DMS79 treated with DMSO at 0.1 percent for 48 hours (cell line): ENCODE data around the gene GGTLC1.

Source experiments
- DNase-seq: peaks from one replicate; lab custom pipeline; 2025; lab: John Stamatoyannopoulos, UW

Gene GGTLC1

GRCh38 chr20:23966298-23966697, 22.3 kb downstream of the GGTLC1 start:
- no peak for DNase-seq

- DNase-seq: no peak
These were observed 24.6 kb downstream of the GGTLC1 start for GRCh38 chr20:23963941-23964340.

GRCh38 chr20:23962272-23962671, 26.3 kb downstream of the GGTLC1 start:
- DNase-seq: no peak

DNA sequence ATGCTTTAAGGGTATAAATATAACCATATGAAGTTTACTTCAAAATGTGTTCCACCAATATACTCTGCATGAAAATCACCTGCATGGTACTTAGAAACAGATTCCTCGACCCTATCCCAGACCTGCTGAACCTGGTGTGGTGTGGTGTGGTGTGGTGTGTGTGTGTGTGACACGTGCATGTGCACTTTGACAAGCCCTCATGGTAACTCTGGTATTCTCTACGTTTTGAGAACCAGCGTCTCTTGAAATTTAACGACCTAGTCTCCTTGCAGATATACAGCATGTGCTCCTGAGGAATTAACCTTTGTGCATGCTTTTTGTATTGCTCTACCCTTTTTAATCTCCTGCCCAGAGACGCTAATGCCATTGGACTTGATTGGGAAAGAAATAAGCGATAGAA, 29.5 kb downstream of the GGTLC1 start:
- DNase-seq: no peak

- no peak for DNase-seq
These were observed 32.7 kb downstream of the GGTLC1 start for GRCh38 chr20:23955896-23956295.

DNA sequence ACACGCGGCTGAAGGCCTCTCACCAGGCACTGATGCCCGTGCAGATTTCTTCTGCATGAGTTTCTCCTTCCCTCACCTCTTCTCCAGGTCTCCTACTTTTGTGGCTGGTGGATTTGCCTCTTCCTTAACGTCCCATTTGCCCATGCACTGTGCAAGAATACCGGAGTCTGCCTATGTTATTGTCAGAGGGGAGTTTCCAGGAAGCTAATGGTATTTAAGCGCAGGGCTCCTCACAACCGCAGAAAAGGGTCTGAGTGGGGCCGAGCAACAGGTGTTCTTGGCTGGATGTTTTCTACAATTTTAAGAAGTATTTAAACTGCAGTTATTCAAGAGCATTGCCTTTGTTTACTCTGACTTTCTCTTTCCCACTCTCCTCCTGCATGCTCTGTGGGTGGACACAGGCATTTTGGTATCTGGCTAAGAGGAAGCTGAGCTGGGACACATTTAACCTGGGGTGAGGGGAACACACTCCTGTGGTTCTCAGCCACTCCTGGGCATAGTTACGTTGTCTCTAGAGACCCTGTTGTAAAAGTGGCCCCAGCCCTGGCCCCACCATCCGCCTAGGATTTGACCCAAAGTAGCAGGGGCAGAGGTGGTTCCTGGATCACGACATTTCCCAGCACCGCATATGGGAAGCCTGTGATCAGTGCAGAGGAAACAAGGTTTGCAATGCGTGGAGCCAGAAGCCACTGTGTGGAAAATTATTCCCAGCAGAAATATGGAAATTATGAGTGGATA, 34.4 kb downstream of the GGTLC1 start:
- no peak for DNase-seq

GRCh38 chr20:23946206-23946605, 42.4 kb downstream of the GGTLC1 start:
- DNase-seq: no peak

GRCh38 chr20:23943304-23943703, 45.3 kb downstream of the GGTLC1 start:
- DNase-seq: no peak

DNA sequence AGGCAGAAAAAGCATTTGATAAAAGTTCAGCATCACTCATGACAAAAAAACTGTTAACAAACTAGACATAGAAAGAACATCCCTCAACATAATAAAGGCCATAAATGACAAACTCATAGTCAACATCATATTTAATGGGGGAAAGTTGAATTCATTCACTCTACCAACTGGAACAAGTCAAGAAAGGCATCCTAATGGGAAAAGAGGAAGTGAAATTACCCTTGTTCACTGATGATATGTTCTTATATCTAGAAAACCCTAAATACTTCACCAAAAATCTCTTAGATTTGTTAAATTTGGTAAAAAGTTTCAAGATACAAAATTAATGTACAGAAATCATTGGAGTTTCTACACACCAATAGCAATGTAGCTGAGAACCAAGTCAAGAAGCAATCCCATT, 48.9 kb downstream of the GGTLC1 start:
- no peak for DNase-seq

DNA sequence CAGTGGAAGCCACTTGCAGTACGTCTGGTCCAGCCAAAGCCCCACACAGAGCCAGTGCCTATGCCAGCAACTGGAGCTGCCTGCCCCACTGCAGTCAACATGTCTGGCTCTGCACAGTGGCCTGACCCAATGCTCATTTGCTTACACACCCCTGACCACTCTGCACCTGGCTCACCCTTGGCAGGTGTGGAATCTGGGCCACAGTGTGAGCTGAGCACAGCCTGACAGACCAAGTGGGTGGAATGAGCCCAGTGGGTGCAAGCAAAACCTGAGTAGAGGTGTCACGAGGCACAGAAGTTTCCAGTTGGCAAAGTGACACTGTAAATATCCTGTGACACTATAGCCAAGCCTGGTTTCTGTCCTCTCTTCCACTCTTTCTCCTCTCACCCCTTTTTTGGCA, 49.5 kb downstream of the GGTLC1 start:
- no peak for DNase-seq

DNA sequence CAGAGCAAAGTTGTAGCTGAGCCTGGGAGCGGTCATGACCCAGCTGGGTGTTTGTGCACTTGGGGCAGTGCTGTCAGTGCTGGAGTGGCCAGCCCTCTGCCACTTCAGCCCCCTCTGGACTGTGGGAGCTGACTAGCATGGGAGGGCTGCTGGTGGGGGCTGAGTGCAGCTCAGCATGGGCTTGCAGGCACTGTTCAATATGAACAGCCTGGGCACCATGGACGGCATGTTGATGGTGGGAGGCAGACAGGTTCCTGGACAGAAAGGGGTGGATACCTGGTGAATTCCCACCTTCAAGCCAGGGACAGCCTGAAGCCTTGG, 50.5 kb downstream of the GGTLC1 start:
- no peak for DNase-seq

DNA sequence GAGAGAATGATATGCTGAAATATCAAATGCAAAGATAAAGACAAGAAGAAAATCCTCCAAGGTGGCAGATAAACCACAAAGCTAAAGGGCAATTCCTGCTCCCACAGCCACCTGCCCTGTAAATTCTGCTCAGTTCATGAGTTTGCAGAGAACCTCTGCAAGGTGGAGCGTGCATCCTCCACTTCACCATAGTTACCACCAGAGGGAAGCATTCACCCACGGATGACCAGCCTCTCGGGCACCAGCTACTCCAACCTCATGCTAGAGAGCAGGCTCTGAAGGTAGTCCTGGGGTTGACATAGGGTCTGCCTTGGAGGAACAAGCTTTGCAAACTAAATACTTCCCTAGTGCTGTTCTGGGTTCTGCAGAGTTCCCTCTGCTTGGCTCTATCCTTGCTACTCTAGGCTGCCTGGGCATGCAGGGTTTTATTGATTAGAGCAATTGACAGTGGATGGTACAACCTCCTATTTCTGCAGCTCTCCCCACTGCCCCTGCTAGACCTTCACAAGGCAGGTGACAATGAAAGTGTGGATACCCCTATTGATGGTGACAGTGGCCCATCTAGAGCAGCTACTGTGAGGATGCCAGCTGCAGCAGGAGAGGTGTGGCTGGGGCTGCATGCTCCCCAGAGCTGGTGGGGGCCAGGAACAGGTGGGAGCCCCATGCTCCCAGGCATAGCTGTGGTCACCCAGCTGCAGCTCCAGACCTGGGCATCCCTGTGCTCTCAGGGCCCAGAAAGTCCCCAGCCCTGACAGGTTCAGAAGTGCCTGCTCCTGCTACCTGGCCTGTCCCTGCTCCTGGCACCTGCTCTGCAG, 51.1 kb downstream of the GGTLC1 start:
- DNase-seq: peak; percentile 1
